H9 (cell line): ENCODE data around the gene HACL1. TPM values are rescaled to one million over a fixed set of nuclear protein-coding genes. Genes with fewer than 3 reads are reported as not detected.

ENCODE experiments used
- DNase-seq: peaks from one replicate; pipeline ENCODE4 v3.0.0-alpha.2; 2017
- H2AFZ ChIP-seq: one replicate; pipeline ENCODE4 v1.6.1; 2013; ENCODE audit warnings: mild to moderate bottlenecking, low read length, control low read depth, moderate library complexity
- H2AK5ac ChIP-seq: 2 replicates; pipeline ENCODE4 v1.6.1; 2013; ENCODE audit warnings: low read length, control low read depth, mixed read lengths; ENCODE audit not compliant: insufficient read length
- H2BK120ac ChIP-seq: one replicate; pipeline ENCODE4 v1.6.1; 2013; ENCODE audit warnings: low read depth, mild to moderate bottlenecking, low read length, control low read depth, inconsistent platforms; ENCODE audit not compliant: poor library complexity, severe bottlenecking
- H2BK12ac ChIP-seq: 2 replicates; pipeline ENCODE4 v1.6.1; 2013; ENCODE audit warnings: low read length, control low read depth, mixed read lengths, low read depth; ENCODE audit not compliant: insufficient read length
- H2BK15ac ChIP-seq: 2 replicates; pipeline ENCODE4 v1.6.1; 2013; ENCODE audit warnings: low read depth, low read length, control low read depth
- H2BK20ac ChIP-seq: one replicate; pipeline ENCODE4 v1.6.1; 2013; ENCODE audit warnings: low read depth, mild to moderate bottlenecking, low read length, control low read depth, inconsistent platforms; ENCODE audit not compliant: poor library complexity, severe bottlenecking
- H2BK5ac ChIP-seq: 2 replicates; pipeline ENCODE4 v1.6.1; 2013; ENCODE audit warnings: low read length, control low read depth, mixed read lengths; ENCODE audit not compliant: insufficient read length
- H3K14ac ChIP-seq: 2 replicates; pipeline ENCODE4 v1.6.1; 2013; ENCODE audit warnings: low read length, control low read depth; ENCODE audit not compliant: insufficient read depth
- H3K18ac ChIP-seq: 2 replicates; pipeline ENCODE4 v1.6.1; 2013; ENCODE audit warnings: low read depth, mild to moderate bottlenecking, mixed read lengths, low read length, control low read depth; ENCODE audit not compliant: insufficient read length
- H3K23ac ChIP-seq: 2 replicates; pipeline ENCODE4 v1.6.1; 2013; ENCODE audit warnings: low read length, control low read depth, mixed read lengths, low read depth; ENCODE audit not compliant: insufficient read length
- H3K23me2 ChIP-seq: 2 replicates; pipeline ENCODE4 v1.6.1; 2013; ENCODE audit warnings: low read depth, mild to moderate bottlenecking, mixed read lengths, low read length, control low read depth; ENCODE audit not compliant: insufficient read length, poor library complexity, severe bottlenecking
- H3K27ac ChIP-seq: 2 replicates; pipeline ENCODE4 v1.5.1; 2013; ENCODE audit warnings: low read length, control low read depth, mixed read lengths, low read depth; ENCODE audit not compliant: insufficient read length
- H3K27me3 ChIP-seq: 2 replicates; pipeline ENCODE4 v1.6.1; 2013; ENCODE audit warnings: low read length, control low read depth, inconsistent platforms; ENCODE audit not compliant: insufficient read depth
- H3K4ac ChIP-seq: 2 replicates; pipeline ENCODE4 v1.6.1; 2013; ENCODE audit warnings: low read depth, mild to moderate bottlenecking, control low read depth, inconsistent platforms, low read length, moderate library complexity
- H3K4me1 ChIP-seq: 2 replicates; pipeline ENCODE4 v1.6.1; 2013; ENCODE audit warnings: low read length, control low read depth, inconsistent platforms; ENCODE audit not compliant: insufficient read depth
- H3K4me2 ChIP-seq: 2 replicates; pipeline ENCODE4 v1.6.1; 2013; ENCODE audit warnings: low read length, control low read depth, mixed read lengths; ENCODE audit not compliant: insufficient read length, insufficient read depth
- H3K56ac ChIP-seq: 2 replicates; pipeline ENCODE4 v1.6.1; 2013; ENCODE audit warnings: low read depth, mild to moderate bottlenecking, mixed read lengths, low read length, control low read depth; ENCODE audit not compliant: insufficient read length
- H3K79me1 ChIP-seq: 2 replicates; pipeline ENCODE4 v1.6.1; 2013; ENCODE audit warnings: low read depth, mild to moderate bottlenecking, moderate library complexity, low read length, control low read depth, inconsistent platforms; ENCODE audit not compliant: insufficient read depth, poor library complexity, severe bottlenecking
- H3K79me2 ChIP-seq: 2 replicates; pipeline ENCODE4 v1.6.1; 2013; ENCODE audit warnings: low read length, control low read depth, inconsistent platforms; ENCODE audit not compliant: insufficient read depth
- H3K9ac ChIP-seq: 2 replicates; pipeline ENCODE4 v1.6.1; 2013; ENCODE audit warnings: low read length, control low read depth, mixed read lengths; ENCODE audit not compliant: insufficient read length; ENCODE audit errors: extremely low read depth
- H3K9me3 ChIP-seq: one replicate; pipeline ENCODE4 v1.6.1; 2013; ENCODE audit warnings: low read depth, low read length, inconsistent platforms; ENCODE audit not compliant: control insufficient read depth
- H3T11ph ChIP-seq: one replicate; pipeline ENCODE4 v1.6.1; 2013; ENCODE audit warnings: mild to moderate bottlenecking, low read length, control low read depth, inconsistent platforms
- H4K20me1 ChIP-seq: one replicate; pipeline ENCODE4 v1.6.1; 2013; ENCODE audit not compliant: control insufficient read depth, insufficient read length, insufficient read depth
- H4K5ac ChIP-seq: 2 replicates; pipeline ENCODE4 v1.6.1; 2013; ENCODE audit warnings: low read depth, mild to moderate bottlenecking, mixed read lengths, low read length, control low read depth; ENCODE audit not compliant: insufficient read length
- H4K8ac ChIP-seq: replicated peaks from 2 replicates; pipeline ENCODE4 v1.6.1; 2013; ENCODE audit warnings: low read length, control low read depth, mixed read lengths, low read depth; ENCODE audit not compliant: insufficient read length
- H4K91ac ChIP-seq: 2 replicates; pipeline ENCODE4 v1.6.1; 2013; ENCODE audit warnings: low read depth, mild to moderate bottlenecking, moderate library complexity, mixed read lengths, low read length, control low read depth; ENCODE audit not compliant: insufficient read length
- H3K27ac Mint-ChIP-seq, 3 experiments: 2 replicates in 2 of 3; 3 replicates in 1 of 3; pipeline ENCODE4 v1.8.0; 2020 to 2021; ENCODE audit warnings: mixed read lengths in 3 of 3, mild to moderate bottlenecking in 1 of 3, moderate library complexity in 1 of 3
- H3K27me3 Mint-ChIP-seq: 2 replicates; pipeline ENCODE4 v1.8.0; 2021; ENCODE audit warnings: low read depth, mild to moderate bottlenecking, moderate library complexity, mixed read lengths
- H3K36me3 Mint-ChIP-seq, 3 experiments: 2 replicates in 2 of 3; 3 replicates in 1 of 3; pipeline ENCODE4 v1.8.0; 2020 to 2021; ENCODE audit warnings: low read depth in 3 of 3, mixed read lengths in 3 of 3; ENCODE audit not compliant: insufficient read depth in 1 of 3
- H3K4me1 Mint-ChIP-seq, 2 experiments: 2 replicates each; pipeline ENCODE4 v1.8.0; 2020; ENCODE audit warnings: mixed read lengths in 2 of 2
- H3K4me3 Mint-ChIP-seq, 2 experiments: 2 replicates in 1 of 2; 3 replicates in 1 of 2; pipeline ENCODE4 v1.8.0; 2020 to 2021; ENCODE audit warnings: mild to moderate bottlenecking in 2 of 2, mixed read lengths in 2 of 2, moderate library complexity in 1 of 2
- H3K9me3 Mint-ChIP-seq, 2 experiments: 2 replicates in 1 of 2; 3 replicates in 1 of 2; pipeline ENCODE4 v1.8.0; 2020; ENCODE audit warnings: mild to moderate bottlenecking in 2 of 2, mixed read lengths in 2 of 2, moderate library complexity in 1 of 2
- WGBS: extraction: QIAGEN DNeasy Blood & Tissue Kit; methylation state at CpG from one replicate; pipeline ENCODE4 v1.1.7; 2013; ENCODE audit warnings: missing lambda C conversion rate, low lambda C conversion rate, mixed read lengths; ENCODE audit not compliant: insufficient read length; ENCODE audit errors: extremely low coverage; 5-methylcytosine and 5-hydroxymethylcytosine counted together
- total RNA-seq: library from RNA; stranded (reverse); gene quantifications from 2 replicates; pipeline ENCODE4 v1.2.1, GENCODE V29; 2021
- TF ChIP-seq, protein P1 (sequence below): fragments of 200-600 bp; sonication (generic); conservative IDR thresholded peaks from 3 replicates; pipeline ENCODE4 v1.8.0; 2021; ENCODE audit warnings: antibody characterized with exemption, mild to moderate bottlenecking

HACL1 gene
- total RNA-seq, 1 experiment from 2014 or later: 52.6 TPM

DNA sequence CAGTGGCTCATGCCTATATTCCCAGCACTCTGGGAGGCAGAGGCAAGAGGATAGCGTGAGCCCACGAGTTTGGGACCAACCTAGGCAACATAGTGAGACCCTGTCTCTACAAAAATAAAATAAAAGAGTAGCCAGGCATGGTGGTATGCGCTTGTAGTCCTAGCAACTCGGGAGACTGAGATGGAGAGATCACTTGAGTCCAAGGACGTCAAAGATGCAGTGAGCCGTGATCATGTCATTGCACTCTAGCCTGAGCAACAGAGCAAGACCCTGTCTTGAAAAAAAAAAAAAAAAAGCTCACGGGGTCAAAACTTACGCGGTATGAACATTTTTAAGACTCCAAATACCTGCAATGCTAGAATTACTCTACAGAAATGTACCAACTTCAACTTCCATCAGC is 42.8 kb downstream of the HACL1 start:
- no peak overlapping the region for H2BK15ac ChIP-seq

More for the DNA sequence above, 42.8 kb downstream of the HACL1 start:
- Histone ChIP-seq H3K27me3 (no peaks in the 10 kb centered on the region), H3K9ac (no peak overlapping the region), H2AK5ac (no peak overlapping the region), H3K23me2 (no peaks in the 10 kb centered on the region), H3K79me2 (no peaks in the 10 kb centered on the region), H2BK5ac (no peak overlapping the region), H2BK120ac (no peak overlapping the region), H3K56ac (no peak overlapping the region), H3K4me2 (no peak overlapping the region), H4K20me1 (no peaks in the 10 kb centered on the region), H3T11ph (no peak overlapping the region), H3K18ac (no peak overlapping the region), H4K5ac (no peak overlapping the region), H2BK12ac (no peak overlapping the region), H3K9me3 (no peaks in the 10 kb centered on the region), H4K91ac (no peak overlapping the region), H3K4me1 (no peaks in the 10 kb centered on the region), H2AFZ (no peak overlapping the region), H3K79me1 (no peaks in the 10 kb centered on the region), H3K23ac (no peak overlapping the region), H3K4ac (no peak overlapping the region), H4K8ac (no peak overlapping the region), H3K27ac (no peak overlapping the region), H3K14ac (no peak overlapping the region), H2BK20ac (no peak overlapping the region)
- Mint-ChIP-seq H3K27ac (no peak overlapping the region), H3K4me1 (peaks cover 2 to 5% of the 10 kb centered on the region in 2 experiments; a peak in 3 of 4 replicates), H3K4me3 (no peak overlapping the region), H3K36me3 (peaks cover 3 to 34% (median 17%) of the 10 kb centered on the region in 3 experiments; a peak in 6 of 7 replicates), H3K27me3 (no peaks in the 10 kb centered on the region), H3K9me3 (no peaks in the 10 kb centered on the region)
- TF ChIP-seq, protein P1, sequence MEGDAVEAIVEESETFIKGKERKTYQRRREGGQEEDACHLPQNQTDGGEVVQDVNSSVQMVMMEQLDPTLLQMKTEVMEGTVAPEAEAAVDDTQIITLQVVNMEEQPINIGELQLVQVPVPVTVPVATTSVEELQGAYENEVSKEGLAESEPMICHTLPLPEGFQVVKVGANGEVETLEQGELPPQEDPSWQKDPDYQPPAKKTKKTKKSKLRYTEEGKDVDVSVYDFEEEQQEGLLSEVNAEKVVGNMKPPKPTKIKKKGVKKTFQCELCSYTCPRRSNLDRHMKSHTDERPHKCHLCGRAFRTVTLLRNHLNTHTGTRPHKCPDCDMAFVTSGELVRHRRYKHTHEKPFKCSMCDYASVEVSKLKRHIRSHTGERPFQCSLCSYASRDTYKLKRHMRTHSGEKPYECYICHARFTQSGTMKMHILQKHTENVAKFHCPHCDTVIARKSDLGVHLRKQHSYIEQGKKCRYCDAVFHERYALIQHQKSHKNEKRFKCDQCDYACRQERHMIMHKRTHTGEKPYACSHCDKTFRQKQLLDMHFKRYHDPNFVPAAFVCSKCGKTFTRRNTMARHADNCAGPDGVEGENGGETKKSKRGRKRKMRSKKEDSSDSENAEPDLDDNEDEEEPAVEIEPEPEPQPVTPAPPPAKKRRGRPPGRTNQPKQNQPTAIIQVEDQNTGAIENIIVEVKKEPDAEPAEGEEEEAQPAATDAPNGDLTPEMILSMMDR: no peak
- WGBS: no CpG with 5 or more reads among the region's 9 CpGs
- no peak for DNase-seq
